ENCODE data around the gene CAMTA1.

CAMTA1 gene

DNA sequence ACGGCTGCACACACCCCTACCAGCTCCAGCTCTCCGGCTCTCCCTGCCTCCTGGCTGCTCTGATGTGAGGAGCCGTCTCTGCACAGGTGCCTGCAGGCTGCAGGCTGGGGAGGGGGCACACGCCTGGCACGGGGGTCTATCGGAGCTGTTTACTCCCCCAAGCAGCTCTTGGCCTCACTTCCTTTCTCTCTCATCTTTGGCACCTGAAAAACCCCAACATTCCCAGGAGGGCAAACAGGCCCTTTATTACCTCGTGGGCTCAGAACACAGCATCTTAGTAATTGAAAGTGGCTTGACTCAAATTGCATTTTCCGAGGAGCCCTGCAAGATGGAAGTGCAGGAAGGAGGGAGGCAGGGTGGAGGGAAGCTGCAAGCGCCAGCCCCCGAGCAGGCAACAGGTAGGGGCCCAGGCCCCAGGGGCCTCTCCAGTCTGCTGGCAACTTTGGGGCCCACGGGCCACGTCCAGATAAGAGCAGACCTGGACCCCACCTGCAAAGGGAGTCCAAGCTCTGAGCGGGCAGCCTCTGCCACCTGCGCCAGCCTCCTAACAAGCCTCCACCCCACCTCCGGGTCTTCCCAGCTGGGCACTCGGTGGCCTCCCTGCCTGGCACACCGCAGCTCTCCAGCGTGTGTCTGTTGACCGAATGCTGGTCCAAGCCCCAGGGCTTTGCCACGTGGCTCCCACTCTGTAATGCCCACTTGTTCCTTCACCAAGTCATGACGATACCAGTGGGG is 722.2 kb downstream of the CAMTA1 start:
- Mint-ChIP-seq H3K4me3 (no peak overlapping the region), H3K27ac (no peak overlapping the region), H3K36me3 (no peaks in the 10 kb centered on the region), H3K27me3 (peaks cover 4% of the 10 kb centered on the region), H3K9me3 (no peaks in the 10 kb centered on the region), H3K4me1 (no peaks in the 10 kb centered on the region)
- ATAC-seq = no peak

DNA sequence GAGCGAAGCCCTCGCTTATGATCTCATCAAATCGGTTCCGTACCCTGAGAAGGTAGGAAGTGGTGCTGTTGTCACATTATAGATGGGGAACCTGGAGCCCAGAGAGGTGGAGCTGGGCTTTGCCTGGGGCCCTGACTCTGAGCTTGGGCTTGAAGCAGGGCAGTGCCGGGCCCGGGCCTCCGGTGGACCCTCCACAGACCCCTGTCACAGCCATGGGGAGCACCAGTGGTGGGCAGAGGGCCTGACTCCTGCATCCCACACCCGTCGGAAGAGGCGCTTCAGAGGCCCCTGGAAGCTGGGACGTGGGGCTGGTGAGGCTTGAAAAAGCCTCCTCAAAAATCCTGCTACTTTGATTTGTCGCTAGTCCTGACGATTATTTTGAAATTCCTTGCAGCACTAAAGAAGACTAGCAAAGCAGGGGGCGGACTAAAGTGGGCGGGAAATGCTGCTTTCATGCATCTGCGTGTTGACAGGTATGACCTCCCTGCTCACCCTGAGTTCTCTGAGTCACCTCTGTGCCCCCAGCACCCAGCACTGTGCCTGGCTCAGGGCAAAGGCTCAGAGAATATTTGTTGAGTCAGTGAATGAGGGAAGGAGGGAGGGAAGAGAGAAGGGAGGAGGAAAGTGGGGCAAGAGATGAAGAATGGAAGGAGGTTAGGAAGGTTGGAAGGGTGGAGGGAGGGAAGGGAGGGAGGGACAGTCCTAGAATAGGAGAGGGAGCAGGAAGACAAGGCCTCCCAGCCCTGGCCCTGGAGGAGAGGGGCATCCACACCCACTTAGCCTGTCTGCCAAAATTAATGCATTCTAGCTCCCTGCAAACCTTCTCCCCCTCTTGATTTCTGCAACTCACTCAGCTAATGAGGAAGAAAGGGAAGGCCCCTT is 723.0 kb downstream of the CAMTA1 start:
- H3K36me3 Mint-ChIP-seq = no peaks in the 10 kb centered on the region
- ATAC-seq = no peak
- H3K4me1 Mint-ChIP-seq = no peaks in the 10 kb centered on the region
- H3K27ac Mint-ChIP-seq = no peak overlapping the region
- no peaks in the 10 kb centered on the region for H3K9me3 Mint-ChIP-seq
- H3K27me3 Mint-ChIP-seq = peaks cover 13% of the 10 kb centered on the region
- H3K4me3 Mint-ChIP-seq = no peak overlapping the region

- peaks cover 14% of the 10 kb centered on the region for H3K27me3 Mint-ChIP-seq
Observed at GRCh38 chr1:7508934-7509519, 723.8 kb downstream of the CAMTA1 start.

DNA sequence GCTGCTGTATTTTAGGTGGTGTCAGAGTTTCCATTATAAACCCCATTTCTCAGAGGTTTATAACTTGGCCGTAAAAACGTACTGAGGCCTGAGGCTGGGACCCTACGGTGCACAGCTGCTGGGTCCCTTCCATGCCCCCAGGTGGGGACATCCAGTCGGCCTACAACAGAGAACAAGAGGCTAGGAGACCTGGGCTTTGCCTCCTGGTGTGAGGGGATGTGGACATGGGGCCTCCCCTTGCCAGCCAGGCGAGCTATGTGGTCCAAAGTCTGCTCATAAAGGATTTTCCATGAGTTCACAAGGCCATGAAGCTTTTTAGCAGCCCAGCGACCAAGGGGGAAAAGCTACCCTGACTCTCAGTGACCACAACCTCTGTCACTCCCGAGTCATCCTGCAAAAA is 724.3 kb downstream of the CAMTA1 start:
- no peaks in the 10 kb centered on the region for H3K4me1 Mint-ChIP-seq
- no peak for ATAC-seq
- H3K27me3 Mint-ChIP-seq = peaks cover 14% of the 10 kb centered on the region
- no peak overlapping the region for H3K27ac Mint-ChIP-seq
- H3K4me3 Mint-ChIP-seq = no peak overlapping the region
- H3K36me3 Mint-ChIP-seq = no peaks in the 10 kb centered on the region
- H3K9me3 Mint-ChIP-seq = no peaks in the 10 kb centered on the region

More at GRCh38 chr1:7508934-7509519, 723.8 kb downstream of the CAMTA1 start:
- H3K4me1 Mint-ChIP-seq = no peaks in the 10 kb centered on the region
- no peak overlapping the region for H3K27ac Mint-ChIP-seq
- H3K4me3 Mint-ChIP-seq = no peak overlapping the region
- ATAC-seq = no peak
- H3K9me3 Mint-ChIP-seq = no peaks in the 10 kb centered on the region
- no peaks in the 10 kb centered on the region for H3K36me3 Mint-ChIP-seq

DNA sequence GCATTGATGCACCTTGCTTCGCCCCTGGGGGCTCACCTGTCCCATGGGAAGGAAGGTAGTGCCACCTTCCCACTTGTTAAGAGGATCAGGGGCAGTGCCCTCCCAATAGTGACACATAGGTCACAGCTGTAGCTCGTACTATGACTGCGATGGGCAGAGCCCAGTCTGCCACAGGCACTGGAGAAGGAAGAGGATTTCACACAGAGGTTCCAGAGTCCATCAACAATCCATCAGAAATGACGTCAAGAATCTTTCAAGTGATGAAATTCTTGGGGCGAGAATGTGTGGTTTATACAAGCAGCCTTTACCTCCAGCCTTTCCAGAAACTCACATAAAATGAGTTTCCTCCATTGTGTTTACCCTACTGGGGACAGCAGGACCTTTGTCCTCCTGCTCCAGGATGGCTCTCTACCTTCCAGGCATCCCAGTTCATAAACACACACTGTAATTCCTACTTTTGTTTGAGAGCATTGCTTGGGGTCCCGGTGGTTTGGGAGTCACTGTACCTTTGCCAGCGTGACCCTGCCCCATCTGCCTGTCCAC is 725.2 kb downstream of the CAMTA1 start:
- ATAC-seq = no peak
- no peaks in the 10 kb centered on the region for H3K36me3 Mint-ChIP-seq
- no peaks in the 10 kb centered on the region for H3K4me1 Mint-ChIP-seq
- H3K27ac Mint-ChIP-seq = no peak overlapping the region
- peaks cover 19% of the 10 kb centered on the region for H3K27me3 Mint-ChIP-seq
- no peak overlapping the region for H3K4me3 Mint-ChIP-seq
- no peaks in the 10 kb centered on the region for H3K9me3 Mint-ChIP-seq

GRCh38 chr1:7511381-7511780 is 726.1 kb downstream of the CAMTA1 start:
- no peaks in the 10 kb centered on the region for H3K9me3 Mint-ChIP-seq
- H3K27me3 Mint-ChIP-seq = peaks cover 28% of the 10 kb centered on the region
- H3K4me3 Mint-ChIP-seq = no peak overlapping the region
- no peak overlapping the region for H3K27ac Mint-ChIP-seq
- no peaks in the 10 kb centered on the region for H3K4me1 Mint-ChIP-seq
- ATAC-seq = no peak
- H3K36me3 Mint-ChIP-seq = no peaks in the 10 kb centered on the region

- no peaks in the 10 kb centered on the region for H3K36me3 Mint-ChIP-seq
- no peak overlapping the region for H3K4me3 Mint-ChIP-seq
- H3K27me3 Mint-ChIP-seq = peaks cover 33% of the 10 kb centered on the region
- H3K4me1 Mint-ChIP-seq = no peaks in the 10 kb centered on the region
- H3K27ac Mint-ChIP-seq = no peak overlapping the region
- no peak for ATAC-seq
- no peaks in the 10 kb centered on the region for H3K9me3 Mint-ChIP-seq
Observed at GRCh38 chr1:7513081-7513480, 727.8 kb downstream of the CAMTA1 start.

- H3K9me3 Mint-ChIP-seq = no peaks in the 10 kb centered on the region
- H3K4me3 Mint-ChIP-seq = no peak overlapping the region
- no peaks in the 10 kb centered on the region for H3K4me1 Mint-ChIP-seq
Observed at GRCh38 chr1:7515175-7515574, 729.9 kb downstream of the CAMTA1 start.

GRCh38 chr1:7515904-7516303 is 730.6 kb downstream of the CAMTA1 start:
- Mint-ChIP-seq H3K36me3 (no peaks in the 10 kb centered on the region), H3K4me1 (no peaks in the 10 kb centered on the region), H3K27me3 (peaks cover 33% of the 10 kb centered on the region), H3K9me3 (no peaks in the 10 kb centered on the region), H3K27ac (no peak overlapping the region), H3K4me3 (no peak overlapping the region)
- ATAC-seq = no peak

More at GRCh38 chr1:7515175-7515574, 729.9 kb downstream of the CAMTA1 start:
- peaks cover 33% of the 10 kb centered on the region for H3K27me3 Mint-ChIP-seq
- no peak overlapping the region for H3K27ac Mint-ChIP-seq
- no peak for ATAC-seq
- no peaks in the 10 kb centered on the region for H3K36me3 Mint-ChIP-seq

GRCh38 chr1:7516341-7516740 is 731.1 kb downstream of the CAMTA1 start:
- Mint-ChIP-seq H3K36me3 (no peaks in the 10 kb centered on the region), H3K27ac (no peak overlapping the region), H3K4me1 (no peaks in the 10 kb centered on the region), H3K4me3 (no peak overlapping the region), H3K9me3 (no peaks in the 10 kb centered on the region), H3K27me3 (peaks cover 33% of the 10 kb centered on the region)
- ATAC-seq = no peak

- no peak for ATAC-seq
- Mint-ChIP-seq H3K9me3 (no peaks in the 10 kb centered on the region), H3K4me1 (no peaks in the 10 kb centered on the region), H3K27ac (no peak overlapping the region), H3K4me3 (no peak overlapping the region), H3K27me3 (peaks cover 33% of the 10 kb centered on the region), H3K36me3 (no peaks in the 10 kb centered on the region)
Observed at GRCh38 chr1:7516929-7517328, 731.7 kb downstream of the CAMTA1 start.

- Mint-ChIP-seq H3K27ac (no peak overlapping the region), H3K27me3 (peaks cover 26% of the 10 kb centered on the region), H3K36me3 (no peaks in the 10 kb centered on the region), H3K4me1 (no peaks in the 10 kb centered on the region), H3K9me3 (no peaks in the 10 kb centered on the region), H3K4me3 (no peak overlapping the region)
- ATAC-seq = no peak
Observed at GRCh38 chr1:7517611-7518330, 732.5 kb downstream of the CAMTA1 start.

DNA sequence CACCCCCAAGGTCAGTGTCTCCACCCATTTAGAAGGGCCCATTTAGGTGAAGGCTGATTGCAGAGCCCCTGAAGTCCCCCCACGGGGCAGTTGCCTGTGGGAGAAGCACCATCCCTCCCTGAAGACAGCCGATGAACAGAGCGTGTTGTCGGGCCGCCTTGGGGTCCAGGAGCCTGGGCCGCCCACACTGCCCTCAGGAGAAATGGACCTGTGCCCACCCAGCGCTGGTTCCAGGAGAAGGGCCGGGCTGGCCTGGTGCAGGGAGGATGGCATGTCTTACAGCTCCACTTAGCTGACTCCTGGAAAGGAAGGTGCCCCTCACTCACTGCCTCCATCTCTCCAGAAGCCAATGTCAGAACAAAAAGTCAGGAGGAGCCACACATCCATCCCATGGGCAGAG is 733.2 kb downstream of the CAMTA1 start:
- no peak for ATAC-seq
- Mint-ChIP-seq H3K4me3 (no peak overlapping the region), H3K4me1 (no peaks in the 10 kb centered on the region), H3K9me3 (no peaks in the 10 kb centered on the region), H3K27me3 (peaks cover 19% of the 10 kb centered on the region), H3K27ac (no peak overlapping the region), H3K36me3 (no peaks in the 10 kb centered on the region)

- Mint-ChIP-seq H3K4me1 (no peaks in the 10 kb centered on the region), H3K4me3 (no peak overlapping the region), H3K27me3 (peaks cover 19% of the 10 kb centered on the region), H3K9me3 (no peaks in the 10 kb centered on the region), H3K27ac (no peak overlapping the region), H3K36me3 (no peaks in the 10 kb centered on the region)
- ATAC-seq = no peak
Observed at GRCh38 chr1:7519181-7519860, 734.1 kb downstream of the CAMTA1 start.
